IPS-20b (cell line): Measurements from ENCODE around the gene BORCS8.

Source experiments
- H3K27ac ChIP-seq: one replicate; pipeline ENCODE4 v1.5.1; 2013; ENCODE audit warnings: low read length
- H3K27me3 ChIP-seq: 2 replicates; pipeline ENCODE4 v1.6.1; 2013; ENCODE audit warnings: mild to moderate bottlenecking, low read length, inconsistent platforms; ENCODE audit not compliant: insufficient read depth
- H3K36me3 ChIP-seq: 2 replicates; pipeline ENCODE4 v1.6.1; 2013; ENCODE audit warnings: low read depth, mild to moderate bottlenecking, inconsistent platforms, low read length, moderate library complexity; ENCODE audit not compliant: insufficient read depth
- H3K4me1 ChIP-seq: 2 replicates; pipeline ENCODE4 v1.6.1; 2013; ENCODE audit warnings: mild to moderate bottlenecking, control low read depth, inconsistent platforms, low read length, moderate library complexity; ENCODE audit not compliant: insufficient read depth
- H3K4me3 ChIP-seq: 2 replicates; pipeline ENCODE4 v1.5.1; 2013; ENCODE audit warnings: mild to moderate bottlenecking, low read length, inconsistent platforms
- H3K9ac ChIP-seq: 2 replicates; pipeline ENCODE4 v1.6.1; 2013; ENCODE audit warnings: low read depth, mild to moderate bottlenecking, inconsistent platforms, low read length, moderate library complexity
- H3K9me3 ChIP-seq: 2 replicates; pipeline ENCODE4 v1.6.1; 2013; ENCODE audit warnings: mild to moderate bottlenecking, low read depth, low read length, inconsistent platforms; ENCODE audit not compliant: insufficient read depth

BORCS8 gene

DNA sequence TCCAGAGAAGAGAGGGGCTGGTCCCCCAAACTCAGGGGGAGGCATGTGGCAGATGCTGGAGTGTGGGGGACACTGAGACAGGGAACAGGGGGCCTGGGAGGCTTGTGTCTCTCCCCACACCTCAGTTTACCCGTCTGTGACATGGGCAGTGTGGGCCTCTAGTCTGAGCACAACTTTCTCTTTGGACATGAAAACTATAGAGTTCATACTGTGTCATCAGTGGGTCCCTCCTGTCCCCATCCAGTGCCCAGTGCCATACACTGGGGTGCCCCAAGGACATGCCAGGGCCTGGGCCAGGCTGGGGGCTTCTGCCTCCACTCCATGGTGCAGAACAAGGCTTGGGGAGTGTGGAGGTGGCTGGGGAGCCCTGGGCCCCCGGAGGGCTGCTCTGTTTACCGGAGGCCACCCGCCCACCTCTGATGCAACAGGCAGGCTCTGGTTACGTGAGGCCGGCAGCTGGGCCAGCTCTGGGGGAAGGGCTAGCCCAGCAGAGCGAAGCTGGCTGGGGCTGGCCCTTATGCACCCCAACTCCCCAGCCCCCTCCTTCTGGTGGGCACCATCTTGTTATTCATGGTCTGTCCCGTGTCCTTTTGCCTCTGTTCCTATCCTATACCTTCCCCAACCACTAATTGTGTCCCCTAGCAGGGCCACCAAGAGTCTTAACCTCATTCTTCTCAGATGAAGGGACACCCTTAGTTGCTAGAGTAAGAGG, 20.0 kb downstream of the BORCS8 start:
- H3K9ac ChIP-seq, result no peak overlapping the region
- H3K4me3 ChIP-seq, result no peak overlapping the region
- peaks cover 5% of the 10 kb centered on the region; the same call in 1 of the 2 replicates for H3K4me1 ChIP-seq
- no peak overlapping the region for H3K27ac ChIP-seq
- peaks cover 48% of the 10 kb centered on the region for H3K27me3 ChIP-seq
- H3K9me3 ChIP-seq, result no peaks in the 10 kb centered on the region
- H3K36me3 ChIP-seq, result no peaks in the 10 kb centered on the region

GRCh38 chr19:19170873-19171672, 20.9 kb downstream of the BORCS8 start:
- peak overlapping the region; percentile 41; the same call in 1 of the 2 replicates for H3K4me3 ChIP-seq
- H3K27ac ChIP-seq, result no peak overlapping the region
- H3K27me3 ChIP-seq, result peaks cover 48% of the 10 kb centered on the region
- no peak overlapping the region for H3K9ac ChIP-seq
- H3K36me3 ChIP-seq, result no peaks in the 10 kb centered on the region
- H3K9me3 ChIP-seq, result no peaks in the 10 kb centered on the region
- H3K4me1 ChIP-seq, result peaks cover 5% of the 10 kb centered on the region; the same call in 1 of the 2 replicates

- Histone ChIP-seq H3K27ac (no peak within 1 kb of the TSS), H3K9me3 (no peaks in the 10 kb centered on the region), H3K27me3 (peaks cover 48% of the 10 kb centered on the region), H3K9ac (no peak within 1 kb of the TSS), H3K4me3 (peak within 1 kb of the TSS; percentile 41), H3K4me1 (peaks cover 5% of the 10 kb centered on the region; the same call in 1 of the 2 replicates), H3K36me3 (no peaks in the 10 kb centered on the region)
These were observed 21.7 kb downstream of the BORCS8 start, which contains the start of gene MEF2B for GRCh38 chr19:19170053-19170872. Gene MEF2B, minus strand, starts transcription at chr19:19170263. Its CDS starts 19,528 bp downstream, at chr19:19150735.

DNA sequence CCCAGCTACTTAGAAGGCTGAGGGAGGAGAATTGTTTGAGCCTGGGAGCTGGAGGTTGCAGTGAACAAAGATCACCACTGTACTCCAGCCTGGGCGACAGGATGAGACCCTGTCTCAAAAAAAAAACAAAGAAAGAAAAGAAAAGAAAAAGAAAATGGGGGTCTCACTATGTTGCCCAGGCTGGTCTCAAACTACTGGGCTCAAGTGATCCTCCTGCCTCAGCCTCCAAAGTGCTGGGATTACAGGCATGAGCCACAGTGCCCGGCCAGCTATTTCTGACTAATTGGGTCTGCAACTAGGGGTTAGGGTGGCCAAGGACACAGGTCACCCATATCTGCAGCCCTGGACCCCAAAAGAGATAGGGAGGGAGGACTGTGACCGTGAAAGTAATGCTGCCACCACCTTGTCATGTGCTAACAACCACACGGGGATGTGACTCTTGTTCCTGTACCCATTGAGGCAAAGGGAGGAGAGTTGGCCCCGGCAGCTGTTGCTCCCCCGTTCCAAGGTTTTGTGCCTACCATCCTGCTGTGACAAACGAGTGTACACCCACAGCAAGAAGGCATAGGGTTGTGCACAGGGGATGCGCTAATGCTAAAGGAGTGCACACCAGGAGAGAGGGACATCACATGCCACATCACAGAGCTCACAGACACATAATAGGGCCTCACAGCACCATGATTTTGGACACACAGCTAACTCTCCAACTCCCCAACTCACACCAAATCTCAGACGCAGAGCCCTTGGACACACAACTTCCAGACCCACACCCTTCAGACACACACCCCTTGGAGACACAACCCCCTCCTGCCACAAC, 22.5 kb downstream of the BORCS8 start:
- Histone ChIP-seq H3K27me3 (peaks cover 48% of the 10 kb centered on the region), H3K9ac (no peak overlapping the region), H3K27ac (no peak overlapping the region), H3K4me1 (peaks cover 5% of the 10 kb centered on the region; the same call in 1 of the 2 replicates), H3K36me3 (no peaks in the 10 kb centered on the region), H3K9me3 (no peaks in the 10 kb centered on the region), H3K4me3 (peak overlapping the region; percentile 35)

GRCh38 chr19:19167612-19168011, 24.3 kb downstream of the BORCS8 start:
- H3K36me3 ChIP-seq, result no peaks in the 10 kb centered on the region
- H3K4me3 ChIP-seq, result no peak overlapping the region
- no peak overlapping the region for H3K27ac ChIP-seq
- no peak overlapping the region for H3K9ac ChIP-seq
- H3K27me3 ChIP-seq, result peaks cover 47% of the 10 kb centered on the region
- peaks cover 5% of the 10 kb centered on the region; the same call in 1 of the 2 replicates for H3K4me1 ChIP-seq
- H3K9me3 ChIP-seq, result no peaks in the 10 kb centered on the region

- no peak overlapping the region for H3K27ac ChIP-seq
- H3K27me3 ChIP-seq, result peaks cover 28% of the 10 kb centered on the region
- H3K9me3 ChIP-seq, result no peaks in the 10 kb centered on the region
- H3K4me3 ChIP-seq, result no peak overlapping the region
- H3K4me1 ChIP-seq, result peaks cover 6% of the 10 kb centered on the region; the same call in 1 of the 2 replicates
- no peak overlapping the region for H3K9ac ChIP-seq
- H3K36me3 ChIP-seq, result no peaks in the 10 kb centered on the region
These were observed 26.6 kb downstream of the BORCS8 start for GRCh38 chr19:19165396-19165795.

GRCh38 chr19:19162495-19162894, 29.5 kb downstream of the BORCS8 start:
- Histone ChIP-seq H3K4me1 (peaks cover 3% of the 10 kb centered on the region; the same call in 1 of the 2 replicates), H3K36me3 (no peaks in the 10 kb centered on the region), H3K4me3 (no peak overlapping the region), H3K27me3 (peaks cover 1% of the 10 kb centered on the region; the same call in 1 of the 2 replicates), H3K27ac (no peak overlapping the region), H3K9ac (no peak overlapping the region), H3K9me3 (no peaks in the 10 kb centered on the region)

- H3K9ac ChIP-seq, result peak overlapping the region; percentile 32; the same call in 1 of the 2 replicates
- no peaks in the 10 kb centered on the region for H3K36me3 ChIP-seq
- H3K4me3 ChIP-seq, result no peak overlapping the region
- no peaks in the 10 kb centered on the region; the same call in 1 of the 2 replicates for H3K27me3 ChIP-seq
- no peak overlapping the region for H3K27ac ChIP-seq
- no peaks in the 10 kb centered on the region for H3K9me3 ChIP-seq
- H3K4me1 ChIP-seq, result peaks cover 3% of the 10 kb centered on the region; the same call in 1 of the 2 replicates
These were observed 31.4 kb downstream of the BORCS8 start for GRCh38 chr19:19160461-19161035.

GRCh38 chr19:19159534-19159933, 32.4 kb downstream of the BORCS8 start:
- H3K9me3 ChIP-seq, result no peaks in the 10 kb centered on the region
- H3K4me3 ChIP-seq, result no peak overlapping the region
- H3K36me3 ChIP-seq, result no peaks in the 10 kb centered on the region
- peaks cover 3% of the 10 kb centered on the region; the same call in 1 of the 2 replicates for H3K4me1 ChIP-seq
- no peak overlapping the region for H3K27ac ChIP-seq
- H3K9ac ChIP-seq, result no peak overlapping the region
- no peaks in the 10 kb centered on the region; the same call in 1 of the 2 replicates for H3K27me3 ChIP-seq

- Histone ChIP-seq H3K27me3 (no peaks in the 10 kb centered on the region; the same call in 1 of the 2 replicates), H3K36me3 (no peaks in the 10 kb centered on the region), H3K4me3 (no peak overlapping the region), H3K9ac (no peak overlapping the region), H3K27ac (no peak overlapping the region), H3K4me1 (peaks cover 3% of the 10 kb centered on the region; the same call in 1 of the 2 replicates), H3K9me3 (no peaks in the 10 kb centered on the region)
These were observed 34.1 kb downstream of the BORCS8 start for GRCh38 chr19:19157808-19158207.
